ENCODE results near the gene MACIR.

Gene MACIR, protein sequence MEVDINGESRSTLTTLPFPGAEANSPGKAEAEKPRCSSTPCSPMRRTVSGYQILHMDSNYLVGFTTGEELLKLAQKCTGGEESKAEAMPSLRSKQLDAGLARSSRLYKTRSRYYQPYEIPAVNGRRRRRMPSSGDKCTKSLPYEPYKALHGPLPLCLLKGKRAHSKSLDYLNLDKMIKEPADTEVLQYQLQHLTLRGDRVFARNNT

GRCh38 chr5:103258368-103258956, at the start of gene MACIR:
Gene MACIR, plus strand, starts transcription at chr5:103258763. Its CDS starts 17,157 bp downstream, at chr5:103275920.
- in situ Hi-C loops (cut with HindIII; ENCODE audit: low sequenced_read_pairs): no loop called here
- peak; percentile 99 for DNase-seq (ENCODE audit: low read depth, low spot score)
- no peak for TF ChIP-seq CTCF (IDR thresholded peaks at IDR 0.05; ENCODE audit: low read depth, low read length)
- H3K4me3 ChIP-seq (ENCODE audit: low read depth, low read length): peak within 1 kb of the TSS; percentile 86

GRCh38 chr5:103209065-103209464, 49.5 kb upstream of the MACIR start:
- no peak for TF ChIP-seq CTCF (IDR thresholded peaks at IDR 0.05; ENCODE audit: low read depth, low read length)
- DNase-seq (ENCODE audit: low read depth, low spot score): no peak

DNA sequence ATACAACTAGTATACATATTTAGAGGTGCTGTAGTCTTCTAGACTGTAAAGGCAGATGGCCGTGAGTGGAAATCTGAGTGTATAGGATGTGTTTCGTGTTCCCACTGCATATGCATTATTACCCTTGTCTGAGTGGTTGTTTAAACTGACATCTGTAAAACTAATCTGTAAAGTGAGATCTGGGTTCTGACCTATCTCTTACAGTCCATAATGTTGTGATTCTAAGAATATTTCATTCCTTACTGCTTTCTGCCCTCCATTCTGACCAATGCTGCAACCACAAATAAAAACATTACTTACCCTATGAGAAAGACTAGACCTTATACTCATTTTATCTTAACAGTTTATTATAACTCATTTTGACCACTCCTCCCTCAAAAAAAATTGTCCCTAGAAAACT, 47.6 kb upstream of the MACIR start:
- in situ Hi-C loops (cut with HindIII; ENCODE audit: low sequenced_read_pairs): no loop called here
- no peak for DNase-seq (ENCODE audit: low read depth, low spot score)
- no peak for TF ChIP-seq CTCF (IDR thresholded peaks at IDR 0.05; ENCODE audit: low read depth, low read length)
- H3K4me3 ChIP-seq (ENCODE audit: low read depth, low read length): no peak overlapping the region

More at GRCh38 chr5:103209065-103209464, 49.5 kb upstream of the MACIR start:
- no peak overlapping the region for H3K4me3 ChIP-seq (ENCODE audit: low read depth, low read length)
- in situ Hi-C loops (cut with HindIII; ENCODE audit: low sequenced_read_pairs): no loop called here

- TF ChIP-seq CTCF (IDR thresholded peaks at IDR 0.05; ENCODE audit: low read depth, low read length): no peak
- in situ Hi-C loops (cut with HindIII; ENCODE audit: low sequenced_read_pairs): no loop called here
- DNase-seq (ENCODE audit: low read depth, low spot score): no peak
- no peak overlapping the region for H3K4me3 ChIP-seq (ENCODE audit: low read depth, low read length)
Measured at GRCh38 chr5:103211576-103212561, 46.7 kb upstream of the MACIR start.

GRCh38 chr5:103216137-103216536, 42.4 kb upstream of the MACIR start:
- DNase-seq (ENCODE audit: low read depth, low spot score): no peak
- no peak for TF ChIP-seq CTCF (IDR thresholded peaks at IDR 0.05; ENCODE audit: low read depth, low read length)
- in situ Hi-C loops (cut with HindIII; ENCODE audit: low sequenced_read_pairs): no loop called here
- H3K4me3 ChIP-seq (ENCODE audit: low read depth, low read length): no peak overlapping the region

DNA sequence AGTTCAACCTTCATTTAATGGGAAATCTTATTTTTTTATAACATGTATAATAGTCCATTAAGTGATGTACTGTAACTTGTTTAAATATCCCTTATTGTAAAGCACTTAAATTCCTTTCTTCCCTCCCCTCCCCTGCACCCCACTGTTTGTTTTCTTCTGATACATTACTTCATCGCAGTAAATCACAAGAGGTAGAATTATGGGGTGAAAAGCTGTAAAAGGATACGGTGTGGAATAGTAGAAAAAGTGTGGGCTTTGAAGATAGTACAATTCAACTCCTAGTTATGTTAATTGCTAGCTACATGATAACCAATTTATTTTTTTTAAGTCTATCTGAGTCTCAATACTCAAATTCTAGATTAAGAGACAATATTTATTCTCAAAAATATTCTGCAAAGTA, 41.9 kb upstream of the MACIR start:
- TF ChIP-seq CTCF (IDR thresholded peaks at IDR 0.05; ENCODE audit: low read depth, low read length): no peak
- in situ Hi-C loops (cut with HindIII; ENCODE audit: low sequenced_read_pairs): no loop called here
- DNase-seq (ENCODE audit: low read depth, low spot score): no peak
- no peak overlapping the region for H3K4me3 ChIP-seq (ENCODE audit: low read depth, low read length)
